PFSK-1 (cell line): ENCODE results near the gene P2RX2.

ENCODE experiments used
- FOXP2 ChIP-seq: optimal IDR thresholded peaks from 2 replicates; pipeline ENCODE3; 2011; ENCODE audit warnings: borderline replicate concordance, control low read depth, inconsistent platforms; ENCODE audit not compliant: insufficient read depth; ENCODE audit errors: extremely low read length, extremely low read depth
- POLR2AphosphoS5 ChIP-seq: IDR thresholded peaks from 2 replicates; pipeline ENCODE4 v1.6.1; 2012; ENCODE audit warnings: low read depth, mild to moderate bottlenecking, control low read depth, low read length, moderate library complexity
- SIN3A ChIP-seq: IDR thresholded peaks from 2 replicates; pipeline ENCODE4 v1.6.1; 2012; ENCODE audit warnings: mild to moderate bottlenecking, low read length, moderate library complexity, borderline replicate concordance; ENCODE audit not compliant: insufficient read depth
- TAF1 ChIP-seq: IDR thresholded peaks from 2 replicates; pipeline ENCODE4 v1.6.1; 2012; ENCODE audit warnings: low read length, control low read depth, borderline replicate concordance; ENCODE audit not compliant: insufficient read depth
- TF ChIP-seq, protein P1 (sequence below), 2 experiments: IDR thresholded peaks; 2 replicates each; pipeline versions ENCODE4 v1.6.1 to v1.8.0; 2011 to 2012; ENCODE audit warnings: low read depth in 2 of 2, low read length in 2 of 2, control low read depth in 1 of 2, inconsistent platforms in 1 of 2, mild to moderate bottlenecking in 1 of 2, moderate library complexity in 1 of 2; ENCODE audit not compliant: insufficient read depth in 1 of 2

P2RX2 gene

DNA sequence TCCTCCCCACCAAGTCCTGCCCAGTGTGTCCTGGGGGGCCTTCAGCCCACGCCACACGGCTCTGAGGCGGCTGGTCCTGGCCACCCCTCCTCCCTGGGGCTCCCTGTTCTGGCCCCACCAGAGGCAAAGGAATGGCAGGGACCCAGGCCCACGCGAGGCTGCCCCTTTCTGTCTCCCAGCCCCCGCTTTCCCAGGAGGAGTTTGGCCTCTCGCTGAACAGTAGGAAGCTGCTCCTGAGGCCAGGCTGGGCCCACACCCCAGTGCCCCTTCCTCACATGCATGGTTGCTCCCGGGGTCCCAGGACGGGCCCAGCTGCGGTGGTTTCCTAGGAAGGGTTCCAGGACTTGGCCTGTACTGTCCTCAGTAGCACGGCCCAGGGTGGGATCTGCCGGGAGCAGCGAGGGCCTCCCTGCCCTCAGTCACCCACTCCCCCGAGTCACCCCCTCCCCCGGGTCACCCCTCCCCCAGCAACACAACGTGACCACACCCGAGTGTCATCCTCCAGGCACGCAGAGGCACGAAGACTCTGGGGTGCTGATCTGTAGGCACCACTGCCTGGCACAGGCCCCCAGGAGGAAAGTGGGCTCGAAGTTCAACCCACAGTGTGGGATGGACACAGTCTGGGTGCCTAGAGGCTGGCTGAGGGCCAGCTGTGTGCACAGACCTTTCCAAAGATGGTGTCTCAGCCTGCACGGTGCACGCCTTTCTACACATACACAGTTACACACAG is 41.2 kb upstream of the P2RX2 start:
- TF ChIP-seq TAF1 = no peak
- TF ChIP-seq FOXP2 = no peak
- no peak for TF ChIP-seq POLR2AphosphoS5

DNA sequence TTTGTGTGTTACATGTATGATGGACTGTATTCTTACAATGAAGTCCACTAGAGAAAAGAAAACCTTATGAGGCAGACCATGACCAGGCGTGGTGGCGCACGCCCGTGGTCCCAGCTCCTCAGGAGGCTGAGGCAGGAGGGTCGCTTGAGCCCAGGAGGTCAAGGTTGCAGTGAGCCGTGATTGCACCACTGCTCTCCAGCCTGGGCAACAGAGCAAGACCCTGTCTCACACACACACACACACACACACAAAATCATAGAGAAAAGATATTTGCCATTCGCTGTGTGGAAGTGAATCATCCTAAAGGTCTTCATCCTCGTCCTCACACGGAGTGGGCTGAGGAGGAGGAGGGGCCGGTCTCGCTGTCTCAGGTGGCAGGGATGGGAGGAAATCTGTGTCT is 40.5 kb upstream of the P2RX2 start:
- TF ChIP-seq POLR2AphosphoS5 (peak; percentile 38; the same call in 1 of the 2 replicates), TAF1 (no peak), SIN3A (no peak)

DNA sequence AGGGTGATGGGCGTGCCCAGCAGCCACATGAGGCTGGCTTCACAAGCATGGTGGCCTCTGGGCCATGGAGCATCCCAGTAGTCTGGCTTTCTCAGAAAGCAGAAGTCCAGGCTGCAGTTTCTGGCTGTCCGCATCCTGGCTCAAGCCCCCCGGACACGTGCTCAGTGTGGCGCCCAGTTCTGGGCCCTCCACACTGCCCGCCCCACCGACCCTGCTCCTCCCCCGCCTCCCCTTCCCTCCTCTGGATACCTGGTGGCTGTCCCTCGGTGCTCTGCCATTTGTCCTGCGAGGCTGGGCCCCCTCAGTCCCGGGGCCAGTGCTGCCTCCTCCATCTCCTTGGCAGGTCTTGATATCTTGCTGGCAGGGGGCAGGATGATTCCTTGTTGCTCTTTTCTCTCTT is 39.8 kb upstream of the P2RX2 start:
- TF ChIP-seq TAF1 (no peak), SIN3A (no peak), POLR2AphosphoS5 (no peak), FOXP2 (no peak)
- TF ChIP-seq, protein P1, sequence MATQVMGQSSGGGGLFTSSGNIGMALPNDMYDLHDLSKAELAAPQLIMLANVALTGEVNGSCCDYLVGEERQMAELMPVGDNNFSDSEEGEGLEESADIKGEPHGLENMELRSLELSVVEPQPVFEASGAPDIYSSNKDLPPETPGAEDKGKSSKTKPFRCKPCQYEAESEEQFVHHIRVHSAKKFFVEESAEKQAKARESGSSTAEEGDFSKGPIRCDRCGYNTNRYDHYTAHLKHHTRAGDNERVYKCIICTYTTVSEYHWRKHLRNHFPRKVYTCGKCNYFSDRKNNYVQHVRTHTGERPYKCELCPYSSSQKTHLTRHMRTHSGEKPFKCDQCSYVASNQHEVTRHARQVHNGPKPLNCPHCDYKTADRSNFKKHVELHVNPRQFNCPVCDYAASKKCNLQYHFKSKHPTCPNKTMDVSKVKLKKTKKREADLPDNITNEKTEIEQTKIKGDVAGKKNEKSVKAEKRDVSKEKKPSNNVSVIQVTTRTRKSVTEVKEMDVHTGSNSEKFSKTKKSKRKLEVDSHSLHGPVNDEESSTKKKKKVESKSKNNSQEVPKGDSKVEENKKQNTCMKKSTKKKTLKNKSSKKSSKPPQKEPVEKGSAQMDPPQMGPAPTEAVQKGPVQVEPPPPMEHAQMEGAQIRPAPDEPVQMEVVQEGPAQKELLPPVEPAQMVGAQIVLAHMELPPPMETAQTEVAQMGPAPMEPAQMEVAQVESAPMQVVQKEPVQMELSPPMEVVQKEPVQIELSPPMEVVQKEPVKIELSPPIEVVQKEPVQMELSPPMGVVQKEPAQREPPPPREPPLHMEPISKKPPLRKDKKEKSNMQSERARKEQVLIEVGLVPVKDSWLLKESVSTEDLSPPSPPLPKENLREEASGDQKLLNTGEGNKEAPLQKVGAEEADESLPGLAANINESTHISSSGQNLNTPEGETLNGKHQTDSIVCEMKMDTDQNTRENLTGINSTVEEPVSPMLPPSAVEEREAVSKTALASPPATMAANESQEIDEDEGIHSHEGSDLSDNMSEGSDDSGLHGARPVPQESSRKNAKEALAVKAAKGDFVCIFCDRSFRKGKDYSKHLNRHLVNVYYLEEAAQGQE (IDR thresholded peaks at IDR 0.05; ENCODE audit: insufficient read depth in 1 of 2, low read depth in 2 of 2, low read length in 2 of 2) = no peak

DNA sequence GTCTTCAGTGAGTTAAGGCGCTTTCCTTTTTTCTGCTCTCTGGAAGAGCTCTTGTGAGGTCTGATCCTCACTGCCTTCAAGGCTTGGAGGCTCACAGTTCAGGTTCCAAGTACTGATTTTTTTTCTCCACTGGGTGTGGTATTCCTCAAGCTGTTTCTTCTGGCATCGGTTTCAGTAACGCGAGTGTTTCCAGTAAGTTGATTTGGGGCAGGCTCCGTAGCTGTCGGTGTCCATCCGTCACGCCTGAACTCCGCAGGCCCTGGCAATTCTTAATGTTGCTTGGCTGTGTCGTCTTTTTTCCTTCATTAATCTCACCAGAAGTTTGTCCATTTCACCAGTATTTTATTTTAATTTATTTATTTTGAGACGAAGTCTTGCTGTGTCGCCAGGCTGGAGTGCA is 38.8 kb upstream of the P2RX2 start:
- TF ChIP-seq FOXP2 = no peak
- TF ChIP-seq, protein P1 (IDR thresholded peaks at IDR 0.05; ENCODE audit: insufficient read depth in 1 of 2, low read depth in 2 of 2, low read length in 2 of 2) = no peak
- no peak for TF ChIP-seq SIN3A
- no peak for TF ChIP-seq POLR2AphosphoS5
- TF ChIP-seq TAF1 = no peak

DNA sequence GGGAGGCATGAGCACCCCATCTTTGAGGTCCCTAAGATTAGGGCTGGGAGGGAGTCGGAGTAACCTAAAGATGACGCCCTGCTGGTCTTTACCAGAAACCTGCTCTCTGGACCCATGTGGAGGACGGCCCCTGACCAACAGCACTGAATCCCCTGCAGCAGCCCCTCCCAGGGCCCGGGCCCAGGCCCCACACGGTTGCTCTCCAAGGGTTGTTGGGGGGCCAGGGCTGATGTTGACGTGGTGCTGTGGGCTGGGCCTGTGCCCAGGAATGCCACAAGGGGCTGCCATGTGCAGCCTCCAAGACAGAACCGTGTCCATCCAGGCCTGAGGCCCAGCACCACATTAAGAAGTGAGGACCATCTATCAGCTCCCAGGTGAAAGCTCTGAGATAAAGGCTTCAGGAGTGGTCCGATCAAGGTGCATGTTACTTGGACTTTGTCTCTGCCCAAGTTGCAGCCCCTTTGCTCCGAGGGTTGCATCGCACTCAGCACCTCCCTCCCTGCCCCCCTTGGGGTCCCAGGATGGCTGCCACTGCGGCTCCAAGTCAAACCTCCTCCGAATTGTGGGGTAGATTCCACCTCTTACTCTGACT is 37.8 kb upstream of the P2RX2 start:
- TF ChIP-seq SIN3A (no peak), TAF1 (no peak), FOXP2 (no peak), POLR2AphosphoS5 (no peak)
- TF ChIP-seq, protein P1 (IDR thresholded peaks at IDR 0.05; ENCODE audit: insufficient read depth in 1 of 2, low read depth in 2 of 2, low read length in 2 of 2) = no peak

DNA sequence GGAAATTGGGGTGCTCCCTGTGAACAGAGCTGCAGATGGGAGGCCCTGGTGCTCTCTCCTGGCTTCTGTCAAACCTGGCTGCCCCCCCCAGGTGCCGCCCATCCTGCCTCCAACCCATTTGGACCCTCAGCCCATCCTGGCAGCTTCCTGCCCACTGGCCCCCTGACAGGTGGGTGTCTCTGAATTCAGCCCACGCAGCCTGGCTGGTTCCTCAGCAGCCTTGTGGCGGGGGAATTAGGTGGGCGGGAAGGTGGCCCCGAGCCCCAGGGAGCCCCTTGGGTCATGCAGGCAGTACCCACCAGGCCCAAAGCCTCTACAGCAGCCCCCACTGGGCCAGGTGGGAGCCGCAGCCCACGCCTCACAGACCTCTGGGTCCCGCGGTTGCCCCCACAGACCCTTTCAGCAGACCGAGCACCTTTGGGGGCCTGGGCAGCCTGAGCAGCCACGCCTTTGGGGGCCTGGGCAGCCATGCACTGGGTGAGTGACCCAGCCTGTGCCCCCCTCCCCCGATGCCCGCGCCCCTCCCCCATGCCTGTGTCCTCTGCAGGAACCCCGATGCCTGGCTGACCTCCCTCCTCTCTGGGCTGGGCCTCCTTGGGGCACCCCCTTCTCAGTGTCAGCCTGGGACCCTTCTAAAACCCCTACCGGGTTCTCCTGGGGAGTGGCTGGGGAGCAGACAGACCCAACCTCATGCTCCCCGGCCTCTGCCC is 37.1 kb upstream of the P2RX2 start:
- TF ChIP-seq TAF1 (no peak), FOXP2 (no peak), SIN3A (no peak), POLR2AphosphoS5 (no peak)
- TF ChIP-seq, protein P1 (IDR thresholded peaks at IDR 0.05; ENCODE audit: insufficient read depth in 1 of 2, low read depth in 2 of 2, low read length in 2 of 2) = no peak
